T-helper 17 cell (primary cell): ENCODE data around the gene TRPC4AP. TPM values are rescaled to one million over a fixed set of nuclear protein-coding genes. Genes with fewer than 3 reads are reported as not detected.

Experiments used
- ATAC-seq: fragments of 150-1000 bp; cut with Tn5 transposase; 2 replicates; pipeline ENCODE4 v1.10.0; 2021; ENCODE audit warnings: mild to moderate bottlenecking, moderate library complexity
- DNase-seq, 3 donors: peaks; one replicate each; pipeline versions ENCODE4 v3.0.0 to v3.0.0-alpha.2; 2020 to 2021
- H3K9me3 ChIP-seq: one replicate; pipeline ENCODE4 v1.7.0; 2013; ENCODE audit warnings: low read length, mild to moderate bottlenecking; ENCODE audit not compliant: control insufficient read depth, poor library complexity, severe bottlenecking
- H3K27ac Mint-ChIP-seq: one replicate; pipeline ENCODE4 v1.8.0; 2022; ENCODE audit warnings: mild to moderate bottlenecking, moderate library complexity, mixed read lengths
- H3K27me3 Mint-ChIP-seq: one replicate; pipeline ENCODE4 v1.8.0; 2022; ENCODE audit warnings: mixed read lengths
- H3K36me3 Mint-ChIP-seq: one replicate; pipeline ENCODE4 v1.8.0; 2022; ENCODE audit warnings: low read depth, mixed read lengths
- H3K4me1 Mint-ChIP-seq: one replicate; pipeline ENCODE4 v1.8.0; 2022; ENCODE audit warnings: mild to moderate bottlenecking, mixed read lengths
- H3K4me3 Mint-ChIP-seq: one replicate; pipeline ENCODE4 v1.8.0; 2022; ENCODE audit warnings: mild to moderate bottlenecking, moderate library complexity, mixed read lengths
- total RNA-seq, 4 donors: library from RNA in 2 of 4; stranded (reverse) in 2 of 4; gene quantifications; one replicate each; pipeline ENCODE4 v1.2.3 and lab custom pipeline; 2022 to 2026

The TRPC4AP gene
- total RNA-seq, 2 donors from 2014 or later = 50.8 to 52.7 TPM

DNA sequence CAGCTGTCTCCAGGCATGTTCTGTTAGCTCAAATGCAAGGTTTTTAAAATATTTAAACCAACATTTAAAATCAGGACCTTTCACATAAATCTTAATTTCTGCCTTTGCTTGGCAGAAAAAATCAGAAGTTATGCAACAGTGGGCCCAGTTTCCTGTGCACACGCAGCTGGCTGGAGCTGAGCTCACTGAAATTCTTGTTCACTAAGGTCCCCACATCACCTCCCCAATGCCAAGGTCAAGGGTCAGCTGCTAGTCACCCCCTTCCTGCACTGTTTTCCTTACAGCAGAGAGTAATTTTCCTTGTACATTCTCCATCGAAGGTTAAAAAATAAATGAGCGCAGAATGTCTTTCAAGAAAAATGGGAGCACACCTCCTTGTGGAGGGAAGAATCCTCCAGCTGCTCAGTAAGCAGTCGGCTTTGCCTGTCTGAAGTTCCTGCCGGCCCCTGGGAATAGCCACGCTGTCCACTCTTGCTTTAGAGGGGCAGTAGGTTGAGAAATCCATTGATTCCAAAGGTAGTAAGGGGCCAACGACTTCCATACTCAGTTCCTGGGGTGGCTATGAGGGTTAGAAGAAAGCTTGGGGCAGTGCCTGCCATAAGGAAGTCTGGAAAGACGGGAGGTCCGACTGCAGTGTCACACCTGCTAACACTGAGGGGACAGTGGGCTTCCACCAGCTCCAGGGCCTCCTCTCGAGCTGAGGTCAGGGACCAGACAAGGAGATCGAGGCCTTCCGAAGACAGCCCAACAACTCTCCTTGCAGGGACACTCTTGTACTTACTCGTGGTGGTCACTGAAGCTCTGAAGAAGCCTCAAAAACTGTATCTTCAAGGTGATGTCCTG, 80.2 kb downstream of the TRPC4AP start:
- ATAC-seq (no peak), DNase-seq (no peak)
- Mint-ChIP-seq H3K27me3 (no peaks in the 10 kb centered on the region), H3K36me3 (peaks cover 7% of the 10 kb centered on the region), H3K27ac (peak overlapping the region; percentile 51), H3K4me1 (peaks cover 9% of the 10 kb centered on the region), H3K4me3 (no peak overlapping the region)
- no peaks in the 10 kb centered on the region for H3K9me3 ChIP-seq

- H3K27me3 Mint-ChIP-seq = no peaks in the 10 kb centered on the region
- H3K36me3 Mint-ChIP-seq = peaks cover 7% of the 10 kb centered on the region
- no peak overlapping the region for H3K4me3 Mint-ChIP-seq
- DNase-seq (no peak), ATAC-seq (no peak)
- peaks cover 7% of the 10 kb centered on the region for H3K4me1 Mint-ChIP-seq
- peak overlapping the region; percentile 51 for H3K27ac Mint-ChIP-seq
- H3K9me3 ChIP-seq = no peaks in the 10 kb centered on the region
Measured at GRCh38 chr20:35011589-35012226, 80.9 kb downstream of the TRPC4AP start.

DNA sequence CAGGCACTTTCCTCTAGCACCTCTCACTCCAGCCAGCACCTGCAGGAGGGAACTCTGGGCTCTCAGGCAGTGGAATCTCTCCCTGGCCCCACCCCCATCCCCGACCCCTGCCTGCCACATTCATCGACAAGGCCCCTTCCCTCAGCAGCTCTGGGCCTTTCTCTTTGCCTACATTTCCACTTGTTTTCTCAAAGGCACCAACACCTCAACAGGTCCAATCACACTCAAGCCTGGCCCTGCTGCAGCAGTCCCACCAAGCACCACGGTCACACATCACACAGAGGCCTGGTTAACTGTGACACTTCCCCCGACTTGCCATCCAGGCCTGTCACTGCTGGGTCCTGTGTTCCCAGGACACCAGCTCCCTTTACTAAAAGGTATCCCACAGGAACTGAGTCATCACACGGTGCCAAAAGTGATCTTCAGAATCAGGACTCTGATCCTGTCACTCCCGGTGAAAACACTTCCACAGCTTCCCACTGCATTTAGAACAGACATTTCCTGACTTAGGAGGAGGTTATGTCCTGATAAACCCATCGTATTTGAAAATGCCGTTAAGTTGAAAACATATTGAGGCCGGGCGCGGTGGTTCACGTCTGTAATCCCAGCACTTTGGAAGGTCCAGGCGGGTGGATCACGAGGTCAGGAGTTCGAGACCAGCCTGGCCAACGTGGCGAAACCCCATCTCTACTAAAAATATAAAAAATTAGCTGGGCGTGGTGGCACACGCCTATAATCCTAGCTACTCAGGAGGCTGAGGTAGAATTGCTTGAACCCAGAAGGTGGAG, 82.0 kb downstream of the TRPC4AP start:
- Mint-ChIP-seq H3K4me1 (peaks cover 6% of the 10 kb centered on the region), H3K27ac (no peak overlapping the region), H3K36me3 (peaks cover 7% of the 10 kb centered on the region), H3K4me3 (no peak overlapping the region), H3K27me3 (no peaks in the 10 kb centered on the region)
- DNase-seq (no peak), ATAC-seq (no peak)
- no peaks in the 10 kb centered on the region for H3K9me3 ChIP-seq

DNA sequence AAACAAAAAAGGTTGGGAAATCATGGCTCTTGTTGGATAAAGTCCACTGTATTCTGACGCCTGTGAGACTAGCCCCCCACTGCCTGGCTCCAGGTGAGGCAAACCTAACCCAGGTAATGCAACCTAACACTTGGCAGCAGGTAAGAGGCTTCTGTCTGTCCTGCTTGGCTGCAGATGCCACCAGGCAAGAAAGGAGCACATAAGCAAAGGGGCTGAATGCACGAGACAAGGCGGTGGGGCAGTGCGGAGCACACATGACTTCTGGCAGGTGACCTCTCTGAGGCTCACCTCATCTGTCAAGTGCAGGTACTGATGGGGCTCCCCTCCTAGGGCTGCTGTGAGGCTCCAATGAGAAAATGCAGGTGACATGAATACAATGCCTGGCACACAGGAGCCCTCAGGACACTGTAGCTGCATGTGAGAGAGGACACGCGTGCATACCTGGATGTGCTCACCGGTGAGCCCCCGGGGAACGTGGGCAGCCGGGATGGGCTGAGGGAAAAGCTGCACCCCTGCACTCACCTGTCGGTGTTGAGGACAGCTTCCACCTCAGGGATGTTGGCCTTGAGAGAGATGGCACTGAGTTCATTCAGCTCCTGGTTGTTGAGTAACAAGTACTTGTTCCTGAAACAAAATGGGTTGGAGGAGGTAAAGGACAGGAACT, 82.8 kb downstream of the TRPC4AP start:
- H3K4me1 Mint-ChIP-seq = peaks cover 6% of the 10 kb centered on the region
- no peaks in the 10 kb centered on the region for H3K9me3 ChIP-seq
- DNase-seq (no peak), ATAC-seq (no peak)
- H3K27me3 Mint-ChIP-seq = no peaks in the 10 kb centered on the region
- no peak overlapping the region for H3K4me3 Mint-ChIP-seq
- H3K27ac Mint-ChIP-seq = no peak overlapping the region
- H3K36me3 Mint-ChIP-seq = peaks cover 7% of the 10 kb centered on the region

DNA sequence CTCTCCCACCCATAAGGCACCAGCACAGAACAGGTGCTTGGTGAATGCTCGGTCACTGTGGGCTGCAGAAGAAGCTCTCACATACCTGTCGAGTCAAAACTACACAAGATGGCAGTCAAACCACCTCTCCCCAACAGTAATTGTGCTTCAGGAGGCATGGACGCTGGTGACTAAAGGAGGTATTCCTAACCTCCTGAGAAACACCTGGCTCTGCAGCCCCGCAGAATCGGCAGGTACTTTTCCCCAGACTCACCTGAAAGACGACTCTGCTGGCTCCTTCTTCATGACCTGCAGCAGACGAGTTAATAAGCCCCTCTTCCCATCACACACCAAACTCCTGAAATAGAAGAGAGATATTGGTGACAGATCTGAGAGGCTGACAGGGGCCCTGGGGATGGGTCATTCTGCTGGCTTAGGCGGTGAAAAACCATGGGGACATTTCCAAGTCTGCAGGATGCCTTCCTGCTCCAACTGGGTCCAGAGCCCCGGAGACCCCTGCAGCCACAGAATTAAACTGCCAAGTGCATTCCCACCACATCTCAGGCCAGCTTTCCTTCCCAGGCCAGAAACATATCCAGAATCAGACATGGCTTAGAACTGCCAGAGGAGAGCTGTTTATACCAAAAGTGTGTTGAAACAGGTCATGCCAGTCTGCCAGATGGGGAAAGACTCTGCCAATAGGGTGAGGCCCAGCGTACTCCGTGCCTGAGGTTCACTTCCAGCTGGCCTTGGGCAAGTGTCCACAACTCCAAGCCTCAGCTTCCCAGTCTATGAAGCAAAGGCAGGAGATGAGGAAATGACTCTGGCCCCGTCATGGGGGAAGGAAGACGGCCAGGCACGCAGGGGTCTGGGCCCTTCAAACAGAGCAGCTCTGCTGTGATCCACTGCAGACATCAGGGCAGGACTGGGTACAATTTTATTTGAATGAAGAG, 83.9 kb downstream of the TRPC4AP start:
- no peaks in the 10 kb centered on the region for H3K9me3 ChIP-seq
- no peak overlapping the region for H3K27ac Mint-ChIP-seq
- no peak for ATAC-seq
- peaks cover 6% of the 10 kb centered on the region for H3K4me1 Mint-ChIP-seq
- H3K36me3 Mint-ChIP-seq = peaks cover 7% of the 10 kb centered on the region
- no peaks in the 10 kb centered on the region for H3K27me3 Mint-ChIP-seq
- no peak overlapping the region for H3K4me3 Mint-ChIP-seq
- no peak for DNase-seq

GRCh38 chr20:35007891-35008290, 84.7 kb downstream of the TRPC4AP start:
- ATAC-seq = no peak
- no peaks in the 10 kb centered on the region for H3K9me3 ChIP-seq
- H3K27me3 Mint-ChIP-seq = no peaks in the 10 kb centered on the region
- no peak overlapping the region for H3K4me3 Mint-ChIP-seq
- H3K36me3 Mint-ChIP-seq = peaks cover 7% of the 10 kb centered on the region
- no peak overlapping the region for H3K27ac Mint-ChIP-seq
- peaks cover 6% of the 10 kb centered on the region for H3K4me1 Mint-ChIP-seq
- no peak for DNase-seq

- peaks cover 6% of the 10 kb centered on the region for H3K4me1 Mint-ChIP-seq
- no peak overlapping the region for H3K4me3 Mint-ChIP-seq
- no peak overlapping the region for H3K27ac Mint-ChIP-seq
- H3K36me3 Mint-ChIP-seq = peaks cover 7% of the 10 kb centered on the region
- ATAC-seq = no peak
- H3K9me3 ChIP-seq = no peaks in the 10 kb centered on the region
- H3K27me3 Mint-ChIP-seq = no peaks in the 10 kb centered on the region
- DNase-seq = no peak
Measured at GRCh38 chr20:35007413-35007812, 85.2 kb downstream of the TRPC4AP start.

- DNase-seq (no peak), ATAC-seq (no peak)
- H3K36me3 Mint-ChIP-seq = peaks cover 7% of the 10 kb centered on the region
- H3K4me3 Mint-ChIP-seq = no peak overlapping the region
- H3K4me1 Mint-ChIP-seq = peaks cover 3% of the 10 kb centered on the region
- no peak overlapping the region for H3K27ac Mint-ChIP-seq
- no peaks in the 10 kb centered on the region for H3K9me3 ChIP-seq
- H3K27me3 Mint-ChIP-seq = no peaks in the 10 kb centered on the region
Measured at GRCh38 chr20:35006531-35006971, 86.1 kb downstream of the TRPC4AP start.

- H3K4me3 Mint-ChIP-seq = no peak overlapping the region
- ATAC-seq = no peak
- H3K27ac Mint-ChIP-seq = no peak overlapping the region
- peaks cover 3% of the 10 kb centered on the region for H3K4me1 Mint-ChIP-seq
- H3K27me3 Mint-ChIP-seq = no peaks in the 10 kb centered on the region
- no peak for DNase-seq
- H3K36me3 Mint-ChIP-seq = peaks cover 7% of the 10 kb centered on the region
- no peaks in the 10 kb centered on the region for H3K9me3 ChIP-seq
Measured at GRCh38 chr20:35006009-35006408, 86.6 kb downstream of the TRPC4AP start.

DNA sequence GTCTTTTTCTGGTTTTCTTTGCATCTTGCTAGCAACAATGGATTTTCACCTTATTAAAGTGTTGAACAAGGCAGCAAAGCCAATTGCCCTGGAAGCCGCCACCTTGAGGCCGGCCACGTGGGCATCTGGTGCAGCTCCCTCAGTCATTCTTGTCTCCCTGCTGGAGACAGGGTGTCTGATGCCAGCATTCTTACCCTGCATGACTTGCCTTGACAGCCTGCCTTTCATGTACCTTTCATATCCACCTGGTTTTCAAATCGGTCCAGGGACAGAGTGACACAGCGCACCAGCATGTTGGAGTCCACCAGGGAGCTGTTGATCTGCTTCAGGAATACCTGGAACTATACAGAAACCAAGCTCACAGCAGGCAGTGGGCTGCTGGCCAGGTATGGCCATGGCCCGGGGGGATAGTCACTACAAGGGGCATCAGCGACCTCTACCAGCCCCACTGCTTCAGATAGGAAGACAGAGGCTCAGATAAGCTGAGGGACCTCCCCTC, 87.1 kb downstream of the TRPC4AP start:
- H3K27ac Mint-ChIP-seq = no peak overlapping the region
- DNase-seq = no peak

GRCh38 chr20:35004749-35005462, 87.7 kb downstream of the TRPC4AP start:
- ATAC-seq (no peak), DNase-seq (no peak)
- H3K9me3 ChIP-seq = no peaks in the 10 kb centered on the region
- Mint-ChIP-seq H3K4me1 (peaks cover 2% of the 10 kb centered on the region), H3K36me3 (peaks cover 4% of the 10 kb centered on the region), H3K4me3 (no peak overlapping the region), H3K27ac (no peak overlapping the region), H3K27me3 (no peaks in the 10 kb centered on the region)

More for the DNA sequence above, 87.1 kb downstream of the TRPC4AP start:
- Mint-ChIP-seq H3K27me3 (no peaks in the 10 kb centered on the region), H3K4me3 (no peak overlapping the region), H3K36me3 (peaks cover 5% of the 10 kb centered on the region), H3K4me1 (peaks cover 3% of the 10 kb centered on the region)
- no peaks in the 10 kb centered on the region for H3K9me3 ChIP-seq
- no peak for ATAC-seq
